ENCODE data around the gene NDUFAF8. TPM values are rescaled to one million over a fixed set of nuclear protein-coding genes. Genes with fewer than 3 reads are reported as not detected.

The NDUFAF8 gene
- total RNA-seq, 1 experiment from 2014 or later, result 102 TPM

DNA sequence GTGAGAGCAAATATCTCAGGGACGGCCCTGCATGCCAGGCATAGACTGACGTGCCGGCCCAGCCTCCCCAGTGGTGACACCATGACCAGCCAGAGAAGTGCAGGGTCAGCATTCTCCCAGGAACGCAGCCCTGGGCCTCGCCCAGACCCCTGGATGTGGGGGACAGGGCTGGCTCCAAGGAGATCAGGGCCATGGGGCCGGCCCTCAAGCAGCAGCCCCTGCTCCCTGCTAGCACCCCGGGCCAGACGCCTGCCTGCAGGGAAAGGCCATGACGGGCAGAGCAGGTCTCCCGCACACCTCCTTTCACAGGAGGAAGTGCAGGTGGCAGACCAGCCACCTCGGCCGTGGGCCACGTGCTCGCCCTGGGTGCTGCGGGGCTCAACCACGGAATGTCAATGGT, 9.5 kb downstream of the NDUFAF8 start:
- POLR2A ChIA-PET, result interaction anchor here (1.0 kb wide), 1 partner anchor 10 kb away, joined by 3 read pairs; the partner anchor contains the start of genes NDUFAF8 and TEPSIN
- Histone ChIP-seq H3K9me3 (ENCODE audit: control insufficient read depth in 1 of 2, insufficient read depth in 1 of 2, low read depth in 1 of 2, low read length in 2 of 2) (peaks cover 0 to 12% of the 10 kb centered on the region in 2 experiments; a peak in 1 of 4 replicates), H3K36me3 (ENCODE audit: control insufficient read depth in 1 of 2, insufficient read depth in 2 of 2, low read length in 2 of 2) (peaks cover 23 to 32% of the 10 kb centered on the region in 2 experiments; a peak in 3 of 4 replicates), H3K4me1 (ENCODE audit: control insufficient read depth in 1 of 2, insufficient read depth in 2 of 2, low read length in 2 of 2) (no peaks in the 10 kb centered on the region), H2AFZ (ENCODE audit: low read depth, low read length, poor library complexity, severe bottlenecking) (no peak overlapping the region), H3K27me3 (ENCODE audit: insufficient read depth, low read length) (no peaks in the 10 kb centered on the region), H3K9ac (ENCODE audit: low read length) (no peak overlapping the region), H3K4me3 (replicated peaks in 1 of 2; ENCODE audit: low read depth in 1 of 2, low read length in 2 of 2) (no peak overlapping the region), H3K27ac (ENCODE audit: low read depth, low read length) (no peak overlapping the region; the same call in 1 of the 2 replicates), H4K20me1 (ENCODE audit: insufficient read depth) (no peaks in the 10 kb centered on the region), H3K4me2 (ENCODE audit: low read length) (no peak overlapping the region), H3K79me2 (ENCODE audit: insufficient read depth, low read length) (peaks cover 7% of the 10 kb centered on the region; the same call in 1 of the 2 replicates), H3K9me2 (ENCODE audit: insufficient read depth) (no peaks in the 10 kb centered on the region)
- intact Hi-C loops (cut with micrococcal nuclease), result no loop called here
- CTCF ChIA-PET, result no interaction called here
- TF ChIP-seq SIN3A (IDR thresholded peaks at IDR 0.05; ENCODE audit: low read depth), result no peak
- TF ChIP-seq FOSL1 (IDR thresholded peaks at IDR 0.05; ENCODE audit: low read depth), result no peak
- no peak for TF ChIP-seq EZH2phosphoT487 (IDR thresholded peaks at IDR 0.05; ENCODE audit: borderline replicate concordance)
- no peak for TF ChIP-seq JUND (IDR thresholded peaks at IDR 0.05)
- no peak for TF ChIP-seq ZFX (IDR thresholded peaks at IDR 0.05)
- TF ChIP-seq CBX3 (IDR thresholded peaks at IDR 0.05; ENCODE audit: low read depth), result no peak
- no peak for TF ChIP-seq MAX (IDR thresholded peaks at IDR 0.05)
- no peak for TF ChIP-seq EGR1 (IDR thresholded peaks at IDR 0.05; ENCODE audit: low read depth)
- no peak for TF ChIP-seq ELF1 (IDR thresholded peaks at IDR 0.05; ENCODE audit: borderline replicate concordance, low read depth)
- no peak for TF ChIP-seq POLR2A (IDR thresholded peaks at IDR 0.05; ENCODE audit: borderline replicate concordance, extremely low read depth, insufficient read depth, insufficient read length)
- no peak for TF ChIP-seq REST (IDR thresholded peaks at IDR 0.05; ENCODE audit: low read depth)
- no peak for TF ChIP-seq YY1 (IDR thresholded peaks at IDR 0.05; ENCODE audit: extremely low read depth, insufficient replicate concordance, low read depth, low read length)
- TF ChIP-seq ZBTB33 (IDR thresholded peaks at IDR 0.05; ENCODE audit: extremely low read depth, insufficient replicate concordance, low read length), result no peak
- no peak for TF ChIP-seq POLR2AphosphoS5 (IDR thresholded peaks at IDR 0.05; ENCODE audit: low read depth, low read length)
- no peak for TF ChIP-seq ZNF274 (IDR thresholded peaks at IDR 0.05; ENCODE audit: low read depth, low read length)
- no peak for DNase-seq (ENCODE audit: low read depth, low spot score)
- no TSS peak for BruUV-seq (replicated peaks)
- RAD21 ChIA-PET (ENCODE audit: low non-redundant PET in 1 of 2, low total read pairs in 2 of 2, uncharacterized antibody in 2 of 2, unreplicated experiment in 2 of 2), result no interaction called here
- ATAC-seq, result no peak

All from HCT116 (cell line).